H54 (cell line): Measurements from ENCODE around the gene LRP5.
"Not testable (repeated sequence)": the region's sequence is repeated elsewhere in the genome, so short reads cannot be mapped to it uniquely, and the experiment has no call there.

Source experiments
- DNase-seq: peaks from one replicate; pipeline ENCODE4 v3.0.0; 2011; ENCODE audit warnings: low spot score, mixed read lengths; ENCODE audit not compliant: insufficient read length
- FAIRE-seq: peaks from 3 replicates; lab custom pipeline; 2011; peaks lifted over from hg19 to GRCh38; lab: Jason Lieb, UNC
- POLR2A ChIP-seq: IDR thresholded peaks from 2 replicates; pipeline ENCODE4 v1.6.1; 2011; ENCODE audit warnings: low read depth, mild to moderate bottlenecking, low read length

The LRP5 gene

GRCh38 chr11:68337399-68337835 lies 25.0 kb downstream of the LRP5 start:
- TF ChIP-seq POLR2A = no peak
- FAIRE-seq (no peak), DNase-seq (no peak)

- TF ChIP-seq POLR2A = no peak
- DNase-seq (no peak), FAIRE-seq (no peak)
Measured at GRCh38 chr11:68338051-68338780, 25.8 kb downstream of the LRP5 start.

- no peak for DNase-seq
- TF ChIP-seq POLR2A = no peak
- FAIRE-seq = no peak
Measured at GRCh38 chr11:68340003-68340767, 27.8 kb downstream of the LRP5 start.

GRCh38 chr11:68340784-68341556 lies 28.6 kb downstream of the LRP5 start:
- no peak for TF ChIP-seq POLR2A
- FAIRE-seq (no peak), DNase-seq (no peak)

DNA sequence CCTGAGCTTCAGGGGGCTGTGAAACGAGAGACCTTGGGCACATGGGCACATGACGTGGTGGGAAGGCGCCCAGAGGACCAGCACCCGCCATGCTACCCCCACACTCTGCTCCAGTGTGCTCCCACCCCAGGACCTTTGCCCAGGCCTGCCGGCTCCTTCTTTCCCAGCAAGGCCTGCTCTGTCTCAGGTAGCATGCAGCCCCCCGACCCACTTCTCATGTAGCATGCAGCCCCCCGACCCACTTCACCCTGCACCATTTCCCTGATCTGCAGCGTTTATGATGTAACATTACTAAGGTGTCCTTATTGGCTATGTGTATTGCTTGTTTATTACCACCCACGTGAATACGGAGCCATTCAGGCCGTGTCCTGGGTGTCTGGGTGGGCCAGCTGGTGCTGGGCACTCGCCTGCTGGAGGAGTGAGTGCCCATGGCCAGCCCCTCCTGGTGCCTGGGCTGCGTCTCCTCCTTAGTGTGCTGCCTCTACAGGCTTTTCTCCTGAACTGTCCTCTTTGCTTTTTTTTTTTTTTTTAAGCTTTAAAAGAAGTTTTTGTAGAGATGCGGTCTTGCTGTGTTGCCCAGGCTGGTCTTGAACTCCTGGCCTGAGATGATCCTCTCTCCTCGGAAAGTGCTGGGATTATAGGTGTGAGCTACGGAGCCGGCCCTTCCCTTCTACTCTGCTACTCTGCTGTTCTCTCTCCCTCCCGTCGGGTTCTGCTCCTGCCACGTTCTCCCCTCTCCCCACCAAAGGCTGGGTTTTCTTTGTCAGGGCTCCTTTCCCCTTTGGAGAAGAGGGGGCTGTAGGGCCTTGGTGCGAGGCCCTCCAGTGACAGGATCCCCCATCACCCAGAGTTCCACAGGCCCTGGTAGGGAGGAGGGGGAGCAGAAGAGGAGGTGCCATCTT lies 29.4 kb downstream of the LRP5 start:
- TF ChIP-seq POLR2A = no peak
- no peak for FAIRE-seq

DNA sequence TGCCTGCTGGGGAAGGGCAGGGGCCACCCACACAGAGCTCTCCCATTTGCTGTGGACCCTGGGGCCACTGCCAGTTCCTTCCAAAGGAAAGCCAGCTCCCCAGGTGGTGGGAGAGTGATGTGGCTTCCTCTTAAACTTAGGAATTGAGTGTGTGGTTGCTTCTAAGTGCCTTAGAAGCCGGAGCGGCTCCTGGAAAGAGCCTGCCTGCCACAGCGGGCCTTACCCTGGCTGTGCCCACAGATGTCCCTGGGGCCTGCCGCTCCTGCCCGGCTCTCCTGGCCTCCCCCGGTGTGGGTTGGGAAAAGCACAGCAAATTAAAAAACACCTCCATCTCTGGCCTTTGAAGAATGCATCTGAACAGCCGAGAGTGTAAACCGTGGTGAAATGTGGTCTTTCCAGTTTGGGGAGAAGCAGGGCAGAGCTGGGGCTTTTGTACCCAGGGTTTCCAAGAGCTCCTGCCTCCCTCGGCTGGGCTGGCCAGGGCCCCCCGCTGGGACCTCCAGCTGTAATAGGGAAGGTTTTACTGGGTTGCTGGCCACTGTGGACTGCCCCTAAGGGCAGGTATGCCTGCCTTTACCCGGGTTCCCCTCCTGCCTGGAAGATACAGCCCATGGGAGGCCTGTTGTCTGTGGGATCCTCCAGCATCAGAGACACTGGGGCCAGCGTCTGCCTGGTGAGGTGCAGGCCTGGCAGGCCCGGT lies 30.2 kb downstream of the LRP5 start:
- peak; percentile 65 for DNase-seq
- FAIRE-seq = no peak
- TF ChIP-seq POLR2A = no peak

More for the DNA sequence above, 29.4 kb downstream of the LRP5 start:
- DNase-seq = no peak

GRCh38 chr11:68343761-68344256 lies 31.4 kb downstream of the LRP5 start:
- no peak for TF ChIP-seq POLR2A
- DNase-seq = no peak
- no peak for FAIRE-seq

- FAIRE-seq, DNase-seq: not testable (repeated sequence)
Measured at GRCh38 chr11:68344821-68345220, 32.4 kb downstream of the LRP5 start.

GRCh38 chr11:68345776-68346461 lies 33.5 kb downstream of the LRP5 start:
- DNase-seq = no peak
- FAIRE-seq = no peak
- no peak for TF ChIP-seq POLR2A

DNA sequence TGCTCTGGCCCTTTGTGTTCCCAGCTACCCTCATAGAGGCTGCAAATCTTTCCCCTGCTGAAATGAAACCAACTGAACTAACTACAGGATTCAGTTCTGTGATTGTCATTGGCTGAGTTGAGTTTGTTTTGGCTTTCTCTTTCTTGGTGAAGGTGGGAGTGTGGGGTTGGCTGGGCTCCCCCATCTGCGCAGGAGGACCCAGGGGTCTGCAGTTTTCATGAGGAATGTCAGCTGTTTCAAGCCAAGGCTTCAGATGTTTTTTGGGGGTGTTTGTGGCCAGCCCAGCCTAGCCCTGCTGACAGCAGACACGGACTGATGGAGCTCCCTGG lies 34.0 kb downstream of the LRP5 start:
- FAIRE-seq (no peak), DNase-seq (no peak)

GRCh38 chr11:68347345-68347744 lies 35.0 kb downstream of the LRP5 start:
- no peak for TF ChIP-seq POLR2A
- DNase-seq (no peak), FAIRE-seq (no peak)

More for the DNA sequence above, 34.0 kb downstream of the LRP5 start:
- no peak for TF ChIP-seq POLR2A

- DNase-seq (no peak), FAIRE-seq (no peak)
- TF ChIP-seq POLR2A = no peak
Measured at GRCh38 chr11:68347841-68348240, 35.5 kb downstream of the LRP5 start.
